Esophagus muscularis mucosa (tissue), 4 donors: ENCODE data around the gene RHOT2. TPM values are rescaled to one million over a fixed set of nuclear protein-coding genes. Genes with fewer than 3 reads are reported as not detected.

ENCODE experiments used
- DNase-seq: peaks from one replicate; pipeline ENCODE4 v3.0.0-alpha.2; 2017; ENCODE audit errors: extremely low spot score
- H3K27ac ChIP-seq, 4 donors: fragments of 200-600 bp; sonication (generic); replicated peaks in 1 of 4; 1 replicate in 3 of 4; 2 replicates in 1 of 4; pipeline ENCODE4 v1.5.1; 2016 to 2019; ENCODE audit warnings: mild to moderate bottlenecking in 1 of 4
- H3K27me3 ChIP-seq, 4 donors: fragments of 200-600 bp; sonication (generic); one replicate each; pipeline versions ENCODE4 v1.5.1 to v1.6.0; 2016 to 2019
- H3K36me3 ChIP-seq, 4 donors: fragments of 200-600 bp; sonication (generic); one replicate each; pipeline ENCODE4 v1.5.1; 2016 to 2019
- H3K4me1 ChIP-seq, 4 donors: fragments of 200-600 bp; sonication (generic); one replicate each; pipeline ENCODE4 v1.5.1; 2016 to 2019
- H3K4me3 ChIP-seq, 4 donors: fragments of 200-600 bp; sonication (generic); 1 replicate in 2 of 4; 2 replicates in 2 of 4; pipeline ENCODE4 v1.5.1; 2016 to 2019; ENCODE audit warnings: mild to moderate bottlenecking in 4 of 4, moderate library complexity in 1 of 4
- H3K9me3 ChIP-seq, 4 donors: fragments of 200-600 bp; sonication (generic); 1 replicate in 3 of 4; 2 replicates in 1 of 4; pipeline ENCODE4 v1.5.1; 2016 to 2019
- EP300 ChIP-seq: sonication (generic); formaldehyde crosslinking; IDR thresholded peaks from one replicate; pipeline ENCODE4 v1.6.1; 2017; ENCODE audit warnings: antibody characterized with exemption
- POLR2A ChIP-seq: fragments of 450-650 bp; IDR thresholded peaks from one replicate; pipeline ENCODE4 v1.6.1; 2017; ENCODE audit warnings: antibody characterized with exemption, moderate library complexity, mild to moderate bottlenecking, low read depth
- POLR2AphosphoS5 ChIP-seq, 2 donors: sonication (generic); formaldehyde crosslinking; IDR thresholded peaks; one replicate each; pipeline ENCODE4 v1.6.1; 2017; ENCODE audit warnings: antibody characterized with exemption in 2 of 2
- WGBS: methylation state at CpG from one replicate; pipeline ENCODE4 v1.1.5; 2018; 5-methylcytosine and 5-hydroxymethylcytosine counted together
- intact Hi-C: fragments of 100-400 bp; cut with DNase I; formaldehyde crosslinking; loops from one replicate; pipeline ENCODE4 v1.15.1; 2023
- total RNA-seq, 4 donors: library from RNA; depleted of rRNA; stranded (reverse); fragments of >200 nt; gene quantifications; one replicate each; pipeline versions ENCODE4 v1.1.0 to v1.2.1, GENCODE V29; 2016
- TF ChIP-seq, protein P1 (sequence below), 3 experiments: fragments of 200-600 bp in 2 of 3; fragments of 450-650 bp in 1 of 3; sonication (generic) in 2 of 3; IDR thresholded peaks; one replicate each; pipeline ENCODE4 v1.5.1; 2017 to 2019; ENCODE audit warnings: antibody characterized with exemption in 3 of 3, mild to moderate bottlenecking in 2 of 3, moderate library complexity in 1 of 3

The RHOT2 gene
- total RNA-seq, 4 donors from 2014 or later, result 34.5 to 67.5 (median 58.6) TPM

DNA sequence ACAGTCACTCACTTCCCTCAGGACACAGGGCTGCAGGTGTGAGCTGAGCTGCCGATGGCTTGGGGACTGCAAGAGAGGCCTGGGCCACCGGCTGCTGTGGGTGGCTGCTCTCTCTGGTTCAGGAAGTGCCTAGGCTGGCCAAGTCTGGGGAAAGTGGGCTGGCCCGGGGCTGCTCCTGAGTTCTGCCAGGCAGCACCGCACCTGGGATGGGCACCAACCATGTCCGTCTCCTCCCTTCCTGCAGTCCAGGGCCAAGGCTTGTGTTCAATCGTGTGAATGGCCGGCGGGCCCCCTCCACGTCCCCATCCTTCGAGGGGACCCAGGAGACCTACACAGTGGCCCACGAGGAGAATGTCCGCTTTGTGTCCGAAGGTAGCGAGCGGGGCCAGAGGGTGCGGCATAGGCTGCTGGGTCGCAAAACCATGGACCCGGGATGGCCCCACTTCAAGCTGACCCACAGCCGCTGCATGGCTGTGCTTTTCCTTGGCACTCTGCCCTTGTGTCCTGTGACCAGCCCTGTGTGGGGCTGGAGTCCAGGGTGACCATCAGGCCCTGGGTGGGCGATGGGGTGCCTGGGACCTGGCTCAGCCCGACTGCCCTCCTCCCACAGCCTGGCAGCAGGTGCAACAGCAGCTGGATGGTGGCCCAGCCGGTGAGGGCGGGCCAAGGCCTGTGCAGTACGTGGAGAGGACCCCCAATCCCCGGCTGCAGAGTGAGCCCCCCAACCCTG, 20.6 kb upstream of the RHOT2 start:
- H3K4me3 ChIP-seq, result no peak overlapping the region
- no peaks in the 10 kb centered on the region for H3K27me3 ChIP-seq
- peak overlapping the region in 3 of 4 donors; percentile 49 to 92 (median 91) for H3K27ac ChIP-seq
- peaks cover 0 to 14% (median 7%) of the 10 kb centered on the region in 4 donors for H3K36me3 ChIP-seq
- WGBS, result 87% methylated on average over 15 of the region's 25 CpGs
- peaks cover 54 to 85% (median 72%) of the 10 kb centered on the region in 4 donors for H3K4me1 ChIP-seq
- TF ChIP-seq EP300 (no peak), POLR2A (no peak), POLR2AphosphoS5 (IDR thresholded peaks at IDR 0.05) (no peak)
- TF ChIP-seq, protein P1, sequence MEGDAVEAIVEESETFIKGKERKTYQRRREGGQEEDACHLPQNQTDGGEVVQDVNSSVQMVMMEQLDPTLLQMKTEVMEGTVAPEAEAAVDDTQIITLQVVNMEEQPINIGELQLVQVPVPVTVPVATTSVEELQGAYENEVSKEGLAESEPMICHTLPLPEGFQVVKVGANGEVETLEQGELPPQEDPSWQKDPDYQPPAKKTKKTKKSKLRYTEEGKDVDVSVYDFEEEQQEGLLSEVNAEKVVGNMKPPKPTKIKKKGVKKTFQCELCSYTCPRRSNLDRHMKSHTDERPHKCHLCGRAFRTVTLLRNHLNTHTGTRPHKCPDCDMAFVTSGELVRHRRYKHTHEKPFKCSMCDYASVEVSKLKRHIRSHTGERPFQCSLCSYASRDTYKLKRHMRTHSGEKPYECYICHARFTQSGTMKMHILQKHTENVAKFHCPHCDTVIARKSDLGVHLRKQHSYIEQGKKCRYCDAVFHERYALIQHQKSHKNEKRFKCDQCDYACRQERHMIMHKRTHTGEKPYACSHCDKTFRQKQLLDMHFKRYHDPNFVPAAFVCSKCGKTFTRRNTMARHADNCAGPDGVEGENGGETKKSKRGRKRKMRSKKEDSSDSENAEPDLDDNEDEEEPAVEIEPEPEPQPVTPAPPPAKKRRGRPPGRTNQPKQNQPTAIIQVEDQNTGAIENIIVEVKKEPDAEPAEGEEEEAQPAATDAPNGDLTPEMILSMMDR (IDR thresholded peaks at IDR 0.05), result no peak
- DNase-seq, result no peak
- intact Hi-C loops, result no loop called here
- no peaks in the 10 kb centered on the region for H3K9me3 ChIP-seq

DNA sequence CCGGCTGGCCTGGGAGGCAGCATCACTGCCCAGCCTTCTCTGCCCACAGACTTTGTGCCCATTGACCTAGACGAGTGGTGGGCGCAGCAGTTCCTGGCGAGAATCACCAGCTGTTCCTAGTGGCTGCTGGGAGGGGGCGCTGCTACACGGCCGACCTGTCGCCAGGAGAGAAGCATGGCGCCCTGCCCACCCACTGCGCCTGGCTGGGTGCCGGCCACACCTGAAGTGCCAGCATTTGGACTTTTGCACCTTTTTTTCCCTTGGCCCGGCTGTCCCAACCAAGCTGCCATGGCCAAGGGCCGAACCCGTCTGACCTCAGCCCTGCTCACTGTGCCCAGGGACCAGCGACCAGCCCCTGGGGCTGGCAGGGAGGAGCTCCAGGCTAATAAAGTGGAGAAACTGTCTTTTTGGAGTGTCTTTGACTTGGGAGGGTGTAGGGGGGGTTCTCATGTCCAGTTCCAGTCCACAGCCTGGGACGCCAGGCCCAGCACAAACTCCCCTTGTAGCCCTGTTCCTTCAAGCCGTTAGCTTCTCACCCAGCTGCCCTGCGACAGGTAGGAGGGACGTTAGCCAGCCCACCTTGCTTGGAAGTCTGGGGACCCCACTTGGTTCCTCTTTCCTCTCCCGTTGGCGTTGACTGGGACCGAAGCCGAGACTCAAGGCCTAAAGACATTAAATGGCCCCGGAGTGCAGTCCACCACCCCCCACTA, 19.7 kb upstream of the RHOT2 start:
- WGBS, result 43% methylated on average over 8 of the region's 24 CpGs
- H3K27me3 ChIP-seq, result no peaks in the 10 kb centered on the region
- H3K4me1 ChIP-seq, result peaks cover 46 to 76% (median 63%) of the 10 kb centered on the region in 4 donors
- peaks cover 0 to 23% (median 12%) of the 10 kb centered on the region in 4 donors for H3K36me3 ChIP-seq
- intact Hi-C loops, result no loop called here
- H3K27ac ChIP-seq, result peak overlapping the region; percentile 83 to 92 (median 90)
- peak overlapping the region; percentile 65 to 79 (median 76) for H3K4me3 ChIP-seq
- no peak for DNase-seq
- no peaks in the 10 kb centered on the region for H3K9me3 ChIP-seq
- TF ChIP-seq, protein P1 (IDR thresholded peaks at IDR 0.05), result peak; percentile 8 to 28 (median 9)
- TF ChIP-seq EP300 (no peak), POLR2A (no peak)

DNA sequence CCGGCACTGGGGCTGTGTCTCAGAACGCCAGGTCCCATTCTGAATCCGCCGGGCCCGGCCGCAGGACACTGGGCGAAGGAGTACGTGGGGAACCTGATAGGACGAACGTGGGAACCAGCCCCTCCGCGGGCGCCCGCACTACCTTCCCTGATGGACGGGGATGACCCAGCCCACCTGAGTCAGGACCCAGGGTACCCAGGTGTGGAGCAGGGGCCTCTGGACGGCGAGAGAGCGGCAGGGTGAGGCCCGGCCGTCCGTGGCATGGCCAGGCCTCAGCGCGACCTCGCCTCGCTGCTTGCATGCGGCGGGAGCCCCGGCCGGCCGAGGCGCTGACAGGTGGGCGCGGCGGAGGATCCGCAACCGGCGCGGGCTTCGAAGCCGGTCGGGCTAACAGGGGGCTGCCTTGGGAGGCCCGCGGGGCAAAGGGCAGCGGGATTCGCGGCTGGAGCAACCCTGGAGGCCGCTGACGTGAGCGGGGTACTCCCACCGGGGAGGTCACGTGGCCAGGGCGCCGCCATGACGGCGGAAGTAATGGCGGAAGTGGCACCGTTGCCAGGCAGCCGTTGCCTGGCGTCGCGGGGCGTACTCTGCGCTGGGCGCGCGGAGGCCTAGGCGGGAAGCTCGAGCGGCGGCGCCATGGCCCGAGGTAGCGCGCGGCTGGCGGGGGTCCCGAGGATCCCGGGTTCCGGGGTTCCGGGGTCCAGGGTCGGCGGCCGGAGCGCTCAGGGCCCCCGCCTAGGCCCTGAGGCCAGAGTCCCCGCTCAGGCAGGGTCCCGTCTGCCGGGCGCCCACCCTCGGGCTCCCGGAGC, 18.9 kb upstream of the RHOT2 start, which contains the start of gene WDR90:
WDR90 (plus strand) TSS at position 585 of the 809 bp plus-strand sequence; CDS start at position 637, 52 bp downstream.
- peak; percentile 96 for DNase-seq
- H3K4me1 ChIP-seq, result peaks cover 44 to 69% (median 55%) of the 10 kb centered on the region in 4 donors
- H3K36me3 ChIP-seq, result peaks cover 0 to 30% (median 16%) of the 10 kb centered on the region in 4 donors
- H3K27me3 ChIP-seq, result no peaks in the 10 kb centered on the region
- peak within 1 kb of the TSS; percentile 65 to 79 (median 76) for H3K4me3 ChIP-seq
- intact Hi-C loops, result no loop called here
- H3K27ac ChIP-seq, result peak within 1 kb of the TSS; percentile 83 to 92 (median 90)
- WGBS, result 0% methylated on average over 30 of the region's 91 CpGs
- H3K9me3 ChIP-seq, result no peaks in the 10 kb centered on the region
- TF ChIP-seq, protein P1 (IDR thresholded peaks at IDR 0.05), result peak in 1 of 3 experiments; percentile 23
- TF ChIP-seq EP300 (no peak), POLR2A (peak; percentile 41), POLR2AphosphoS5 (IDR thresholded peaks at IDR 0.05) (peak; percentile 89)

DNA sequence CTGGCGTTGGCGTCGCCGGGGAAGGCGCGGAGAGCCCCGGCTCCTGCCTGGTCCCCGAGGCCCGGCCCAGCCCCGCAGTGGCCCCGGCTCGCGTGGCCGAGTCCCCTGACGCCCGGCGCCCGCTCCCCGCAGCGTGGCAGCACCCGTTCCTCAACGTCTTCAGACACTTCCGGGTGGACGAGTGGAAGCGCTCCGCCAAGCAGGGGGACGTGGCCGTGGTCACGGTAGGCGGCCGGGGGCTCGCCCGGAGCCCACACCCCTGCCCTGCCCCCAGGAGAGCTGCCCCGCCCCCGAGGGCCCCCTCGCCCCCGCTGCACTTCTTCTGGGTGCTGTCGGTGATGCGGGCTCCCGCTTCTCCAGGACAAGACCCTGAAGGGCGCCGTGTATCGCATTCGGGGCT, 18.3 kb upstream of the RHOT2 start:
- intact Hi-C loops, result no loop called here
- Histone ChIP-seq H3K9me3 (no peaks in the 10 kb centered on the region), H3K27ac (peak overlapping the region; percentile 83 to 92 (median 90)), H3K27me3 (no peaks in the 10 kb centered on the region), H3K36me3 (peaks cover 0 to 32% (median 16%) of the 10 kb centered on the region in 4 donors), H3K4me1 (peaks cover 42 to 62% (median 52%) of the 10 kb centered on the region in 4 donors), H3K4me3 (peak overlapping the region; percentile 65 to 79 (median 76))
- TF ChIP-seq, protein P1 (IDR thresholded peaks at IDR 0.05), result no peak
- no peak for TF ChIP-seq POLR2A
- no peak for TF ChIP-seq POLR2AphosphoS5 (IDR thresholded peaks at IDR 0.05)
- TF ChIP-seq EP300, result no peak
- no peak for DNase-seq
- 11% methylated on average over 23 of the region's 44 CpGs for WGBS
